ENCODE data around the gene RPL34.
"Not testable (repeated sequence)": the region's sequence is repeated elsewhere in the genome, so short reads cannot be mapped to it uniquely, and the experiment has no call there.

Gene RPL34

GRCh38 chr4:108620101-108620932, at the start of gene RPL34:
Gene RPL34, plus strand, starts transcription at chr4:108620576. Its CDS starts 1,384 bp downstream, at chr4:108621960.
- DNase-seq (ENCODE audit: low spot score) = peak; percentile 40

GRCh38 chr4:108570993-108571569, 49.3 kb upstream of the RPL34 start:
- DNase-seq (ENCODE audit: low spot score) = no peak

- DNase-seq (ENCODE audit: low spot score) = no peak
These were observed 46.0 kb upstream of the RPL34 start for GRCh38 chr4:108574402-108574801.

GRCh38 chr4:108581083-108581482, 39.3 kb upstream of the RPL34 start:
- DNase-seq (ENCODE audit: low spot score) = no peak

- DNase-seq (ENCODE audit: low spot score) = no peak
These were observed 33.6 kb upstream of the RPL34 start for GRCh38 chr4:108586778-108587177.

GRCh38 chr4:108588878-108589277, 31.5 kb upstream of the RPL34 start:
- DNase-seq (ENCODE audit: low spot score) = no peak

- no peak for DNase-seq (ENCODE audit: low spot score)
These were observed 30.4 kb upstream of the RPL34 start for GRCh38 chr4:108589961-108590360.

GRCh38 chr4:108590776-108591175, 29.6 kb upstream of the RPL34 start:
- DNase-seq (ENCODE audit: low spot score) = no peak

GRCh38 chr4:108592674-108592986, 27.7 kb upstream of the RPL34 start:
- no peak for DNase-seq (ENCODE audit: low spot score)

- not testable (repeated sequence) for DNase-seq (ENCODE audit: low spot score)
These were observed 26.1 kb upstream of the RPL34 start for GRCh38 chr4:108594296-108594695.

- no peak for DNase-seq (ENCODE audit: low spot score)
These were observed 24.0 kb upstream of the RPL34 start for GRCh38 chr4:108596344-108596743.

GRCh38 chr4:108601106-108601505, 19.3 kb upstream of the RPL34 start:
- no peak for DNase-seq (ENCODE audit: low spot score)

GRCh38 chr4:108601532-108601931, 18.8 kb upstream of the RPL34 start:
- no peak for DNase-seq (ENCODE audit: low spot score)

- DNase-seq (ENCODE audit: low spot score) = no peak
These were observed 18.2 kb upstream of the RPL34 start for GRCh38 chr4:108602163-108602562.

- DNase-seq (ENCODE audit: low spot score) = no peak
These were observed 13.1 kb upstream of the RPL34 start for GRCh38 chr4:108607079-108607815.

GRCh38 chr4:108611365-108611764, 9.0 kb upstream of the RPL34 start:
- no peak for DNase-seq (ENCODE audit: low spot score)

- no peak for DNase-seq (ENCODE audit: low spot score)
These were observed 8.0 kb upstream of the RPL34 start for GRCh38 chr4:108612365-108612764.

GRCh38 chr4:108619372-108620100, 840 bp upstream of the RPL34 start:
- DNase-seq (ENCODE audit: low spot score) = no peak

GRCh38 chr4:108620933-108621905, 843 bp downstream of the RPL34 start:
- no peak for DNase-seq (ENCODE audit: low spot score)

- DNase-seq (ENCODE audit: low spot score) = no peak
These were observed 1.6 kb downstream of the RPL34 start for GRCh38 chr4:108622022-108622421.

GRCh38 chr4:108622828-108623227, 2.5 kb downstream of the RPL34 start:
- no peak for DNase-seq (ENCODE audit: low spot score)

Data from HuH-7.5 (cell line).